Lung microvascular endothelial cell (primary cell): ENCODE measurements around the gene DMRTC2. TPM values are rescaled to one million over a fixed set of nuclear protein-coding genes. Genes with fewer than 3 reads are reported as not detected.
"Not testable (repeated sequence)": the region's sequence is repeated elsewhere in the genome, so short reads cannot be mapped to it uniquely, and the experiment has no call there.

Experiments
- DNase-seq, 2 donors: peaks; one replicate each; pipeline versions ENCODE4 v3.0.0 to v3.0.0-alpha.2; 2010; ENCODE audit warnings: low read depth in 2 of 2
- total RNA-seq: library from RNA; depleted of rRNA; stranded (reverse); fragments of >200 nt; gene quantifications from 2 replicates; pipeline ENCODE4 v1.2.1, GENCODE V29; 2014

DMRTC2 gene
- total RNA-seq, 1 donor from 2014 or later, result not detected

- DNase-seq, result no peak
These were observed 25.6 kb downstream of the DMRTC2 start for GRCh38 chr19:41870401-41870873.

- DNase-seq, result no peak
These were observed 26.9 kb downstream of the DMRTC2 start for GRCh38 chr19:41871573-41872383.

GRCh38 chr19:41872384-41872774, 27.5 kb downstream of the DMRTC2 start:
- DNase-seq, result no peak

GRCh38 chr19:41872775-41873647, 28.2 kb downstream of the DMRTC2 start:
- peak; percentile 62 to 73 for DNase-seq

- DNase-seq, result not testable (repeated sequence)
These were observed 31.1 kb downstream of the DMRTC2 start for GRCh38 chr19:41875973-41876372.

GRCh38 chr19:41876847-41877832, 32.3 kb downstream of the DMRTC2 start, which contains the start of gene CD79A:
Gene CD79A (plus strand): TSS chr19:41877279. CDS start chr19:41877305, 26 bp downstream.
- DNase-seq, result no peak

GRCh38 chr19:41877916-41878905, 33.4 kb downstream of the DMRTC2 start:
- DNase-seq, result no peak

- DNase-seq, result no peak
These were observed 34.2 kb downstream of the DMRTC2 start for GRCh38 chr19:41879080-41879479.

GRCh38 chr19:41879670-41880328, 35.0 kb downstream of the DMRTC2 start:
- no peak for DNase-seq

GRCh38 chr19:41880329-41880708, 35.5 kb downstream of the DMRTC2 start:
- no peak for DNase-seq

- DNase-seq, result peak in 1 of 2 donors; percentile 26
These were observed 38.0 kb downstream of the DMRTC2 start, which contains the start of gene ARHGEF1 for GRCh38 chr19:41882568-41883462. Gene ARHGEF1 (plus strand): TSS chr19:41883184. CDS start chr19:41888083, 4,899 bp downstream.

- no peak for DNase-seq
These were observed 38.6 kb downstream of the DMRTC2 start for GRCh38 chr19:41883463-41883820.

GRCh38 chr19:41883821-41884733, 39.2 kb downstream of the DMRTC2 start:
- peak; percentile 96 to 98 for DNase-seq

- no peak for DNase-seq
These were observed 42.2 kb downstream of the DMRTC2 start for GRCh38 chr19:41886761-41887710.

GRCh38 chr19:41887711-41888382, 43.0 kb downstream of the DMRTC2 start:
- DNase-seq, result no peak
